Neural crest cell (in vitro differentiated cells): Measurements from ENCODE around the gene LDLRAD3. TPM values are rescaled to one million over a fixed set of nuclear protein-coding genes. Genes with fewer than 3 reads are reported as not detected.

Experiments
- DNase-seq: peaks from one replicate; pipeline ENCODE4 v3.0.0; 2021; ENCODE audit warnings: low read depth, mixed read lengths, low spot score
- H3K27ac Mint-ChIP-seq: one replicate; pipeline ENCODE4 v1.8.0; 2021; ENCODE audit warnings: mild to moderate bottlenecking, mixed read lengths; ENCODE audit not compliant: unreplicated experiment
- H3K27me3 Mint-ChIP-seq: 2 replicates; pipeline ENCODE4 v1.8.0; 2021; ENCODE audit warnings: low read depth, mild to moderate bottlenecking, mixed read lengths
- H3K36me3 Mint-ChIP-seq: 2 replicates; pipeline ENCODE4 v1.8.0; 2021; ENCODE audit warnings: low read depth, mild to moderate bottlenecking, mixed read lengths
- H3K4me1 Mint-ChIP-seq: 2 replicates; pipeline ENCODE4 v1.8.0; 2021; ENCODE audit warnings: mixed read lengths
- H3K4me3 Mint-ChIP-seq: one replicate; pipeline ENCODE4 v1.8.0; 2021; ENCODE audit warnings: mild to moderate bottlenecking, mixed read lengths
- H3K9me3 Mint-ChIP-seq: 2 replicates; pipeline ENCODE4 v1.8.0; 2021; ENCODE audit warnings: mixed read lengths
- total RNA-seq: library from RNA; stranded (reverse); gene quantifications from 2 replicates; pipeline ENCODE4 v1.2.1, GENCODE V29; 2021
- TF ChIP-seq, protein P1 (sequence below): fragments of 200-600 bp; sonication (generic); conservative IDR thresholded peaks from 2 replicates; pipeline ENCODE4 v1.5.0; 2021; ENCODE audit warnings: antibody characterized with exemption, mild to moderate bottlenecking

Gene LDLRAD3
- total RNA-seq, 1 donor from 2014 or later: 30.1 TPM

- H3K4me3 Mint-ChIP-seq: no peak overlapping the region
- DNase-seq: no peak
- no peaks in the 10 kb centered on the region for H3K27me3 Mint-ChIP-seq
- peaks cover 9% of the 10 kb centered on the region for H3K9me3 Mint-ChIP-seq
- H3K27ac Mint-ChIP-seq: peak overlapping the region; percentile 16
- H3K36me3 Mint-ChIP-seq: peaks cover 8% of the 10 kb centered on the region
- TF ChIP-seq, protein P1, sequence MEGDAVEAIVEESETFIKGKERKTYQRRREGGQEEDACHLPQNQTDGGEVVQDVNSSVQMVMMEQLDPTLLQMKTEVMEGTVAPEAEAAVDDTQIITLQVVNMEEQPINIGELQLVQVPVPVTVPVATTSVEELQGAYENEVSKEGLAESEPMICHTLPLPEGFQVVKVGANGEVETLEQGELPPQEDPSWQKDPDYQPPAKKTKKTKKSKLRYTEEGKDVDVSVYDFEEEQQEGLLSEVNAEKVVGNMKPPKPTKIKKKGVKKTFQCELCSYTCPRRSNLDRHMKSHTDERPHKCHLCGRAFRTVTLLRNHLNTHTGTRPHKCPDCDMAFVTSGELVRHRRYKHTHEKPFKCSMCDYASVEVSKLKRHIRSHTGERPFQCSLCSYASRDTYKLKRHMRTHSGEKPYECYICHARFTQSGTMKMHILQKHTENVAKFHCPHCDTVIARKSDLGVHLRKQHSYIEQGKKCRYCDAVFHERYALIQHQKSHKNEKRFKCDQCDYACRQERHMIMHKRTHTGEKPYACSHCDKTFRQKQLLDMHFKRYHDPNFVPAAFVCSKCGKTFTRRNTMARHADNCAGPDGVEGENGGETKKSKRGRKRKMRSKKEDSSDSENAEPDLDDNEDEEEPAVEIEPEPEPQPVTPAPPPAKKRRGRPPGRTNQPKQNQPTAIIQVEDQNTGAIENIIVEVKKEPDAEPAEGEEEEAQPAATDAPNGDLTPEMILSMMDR: no peak
- H3K4me1 Mint-ChIP-seq: peaks cover 38% of the 10 kb centered on the region
These were observed 110.8 kb downstream of the LDLRAD3 start for GRCh38 chr11:36054628-36055027.

DNA sequence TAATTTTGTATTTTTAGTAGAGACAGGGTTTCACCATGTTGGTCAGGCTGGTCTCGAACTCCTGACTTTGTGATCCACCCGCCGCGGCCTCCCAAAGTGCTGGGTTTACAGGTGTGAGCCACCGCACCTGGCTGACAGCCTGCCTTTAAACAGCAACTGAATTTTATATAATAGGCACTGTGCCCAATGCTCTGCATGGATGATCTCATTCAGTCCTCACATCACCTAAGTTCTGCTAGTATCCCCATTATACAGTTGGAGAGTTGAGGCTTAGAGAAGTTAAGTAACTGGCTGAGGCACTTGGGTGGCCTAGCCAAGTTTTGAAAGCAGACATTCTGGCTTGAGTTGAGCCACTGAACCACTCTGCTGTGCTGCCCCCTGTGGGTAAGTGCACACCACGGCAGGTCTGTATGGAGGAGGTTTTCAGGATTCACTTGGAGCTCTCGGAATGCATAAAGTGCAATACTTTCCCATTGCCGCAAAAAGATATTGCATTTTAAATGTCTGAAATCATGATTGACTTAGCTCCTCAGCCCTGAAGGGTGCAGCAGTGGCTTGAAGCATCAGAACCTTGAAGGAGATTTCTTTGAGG lies 112.4 kb downstream of the LDLRAD3 start:
- H3K4me1 Mint-ChIP-seq: peaks cover 27% of the 10 kb centered on the region
- peaks cover 10% of the 10 kb centered on the region for H3K36me3 Mint-ChIP-seq
- H3K9me3 Mint-ChIP-seq: peaks cover 11% of the 10 kb centered on the region
- TF ChIP-seq, protein P1: peak; percentile 63
- peak; percentile 47 for DNase-seq
- no peaks in the 10 kb centered on the region for H3K27me3 Mint-ChIP-seq
- H3K4me3 Mint-ChIP-seq: no peak overlapping the region
- no peak overlapping the region for H3K27ac Mint-ChIP-seq

DNA sequence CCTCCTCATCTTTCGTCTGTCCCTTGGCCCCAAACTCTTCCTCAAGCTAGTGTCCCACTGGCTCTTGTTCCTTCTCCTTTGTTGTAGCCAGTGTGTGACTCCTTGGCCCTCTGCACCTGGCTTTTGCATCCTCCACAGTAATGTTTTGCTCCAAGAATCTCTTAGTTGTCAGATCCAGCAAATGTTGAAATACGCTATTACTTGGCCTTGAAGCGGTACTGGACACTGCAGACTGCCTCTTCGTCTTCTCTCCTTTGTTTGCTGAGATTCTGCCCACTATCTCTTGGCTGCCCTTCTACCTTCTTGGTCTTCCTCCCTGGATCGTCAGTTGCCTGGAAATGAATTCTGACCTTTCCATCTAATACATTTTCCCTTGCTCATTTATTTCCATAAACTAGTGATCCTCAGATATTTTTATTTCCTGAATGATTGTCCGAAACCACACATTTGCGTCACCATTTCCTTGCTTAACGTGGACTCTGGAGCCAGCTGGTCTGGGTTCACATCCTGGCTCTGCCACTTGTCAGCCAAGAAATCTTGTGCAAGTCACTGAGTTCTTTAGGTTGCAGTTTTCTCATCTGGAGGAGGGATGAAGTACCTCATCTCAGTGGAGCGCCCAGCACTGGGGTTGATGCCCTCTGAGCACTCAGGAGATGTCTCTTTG lies 113.6 kb downstream of the LDLRAD3 start:
- peaks cover 11% of the 10 kb centered on the region for H3K9me3 Mint-ChIP-seq
- peaks cover 20% of the 10 kb centered on the region for H3K4me1 Mint-ChIP-seq
- H3K27me3 Mint-ChIP-seq: no peaks in the 10 kb centered on the region
- H3K27ac Mint-ChIP-seq: no peak overlapping the region
- H3K4me3 Mint-ChIP-seq: no peak overlapping the region
- DNase-seq: no peak
- peaks cover 10% of the 10 kb centered on the region for H3K36me3 Mint-ChIP-seq
- TF ChIP-seq, protein P1: no peak

GRCh38 chr11:36059660-36060059 lies 115.8 kb downstream of the LDLRAD3 start:
- TF ChIP-seq, protein P1: no peak
- Mint-ChIP-seq H3K4me3 (no peak overlapping the region), H3K4me1 (peaks cover 19% of the 10 kb centered on the region), H3K27ac (peak overlapping the region; percentile 79), H3K27me3 (no peaks in the 10 kb centered on the region), H3K36me3 (peaks cover 14% of the 10 kb centered on the region), H3K9me3 (peaks cover 9% of the 10 kb centered on the region)
- DNase-seq: no peak

- peaks cover 9% of the 10 kb centered on the region for H3K9me3 Mint-ChIP-seq
These were observed 117.1 kb downstream of the LDLRAD3 start for GRCh38 chr11:36060926-36061325.

More at GRCh38 chr11:36060926-36061325, 117.1 kb downstream of the LDLRAD3 start:
- Mint-ChIP-seq H3K27me3 (no peaks in the 10 kb centered on the region), H3K36me3 (peaks cover 17% of the 10 kb centered on the region), H3K4me3 (no peak overlapping the region), H3K4me1 (peaks cover 13% of the 10 kb centered on the region), H3K27ac (no peak overlapping the region)
- TF ChIP-seq, protein P1: no peak
- no peak for DNase-seq
